ENCODE data around the gene TRIM17.

Gene TRIM17

DNA sequence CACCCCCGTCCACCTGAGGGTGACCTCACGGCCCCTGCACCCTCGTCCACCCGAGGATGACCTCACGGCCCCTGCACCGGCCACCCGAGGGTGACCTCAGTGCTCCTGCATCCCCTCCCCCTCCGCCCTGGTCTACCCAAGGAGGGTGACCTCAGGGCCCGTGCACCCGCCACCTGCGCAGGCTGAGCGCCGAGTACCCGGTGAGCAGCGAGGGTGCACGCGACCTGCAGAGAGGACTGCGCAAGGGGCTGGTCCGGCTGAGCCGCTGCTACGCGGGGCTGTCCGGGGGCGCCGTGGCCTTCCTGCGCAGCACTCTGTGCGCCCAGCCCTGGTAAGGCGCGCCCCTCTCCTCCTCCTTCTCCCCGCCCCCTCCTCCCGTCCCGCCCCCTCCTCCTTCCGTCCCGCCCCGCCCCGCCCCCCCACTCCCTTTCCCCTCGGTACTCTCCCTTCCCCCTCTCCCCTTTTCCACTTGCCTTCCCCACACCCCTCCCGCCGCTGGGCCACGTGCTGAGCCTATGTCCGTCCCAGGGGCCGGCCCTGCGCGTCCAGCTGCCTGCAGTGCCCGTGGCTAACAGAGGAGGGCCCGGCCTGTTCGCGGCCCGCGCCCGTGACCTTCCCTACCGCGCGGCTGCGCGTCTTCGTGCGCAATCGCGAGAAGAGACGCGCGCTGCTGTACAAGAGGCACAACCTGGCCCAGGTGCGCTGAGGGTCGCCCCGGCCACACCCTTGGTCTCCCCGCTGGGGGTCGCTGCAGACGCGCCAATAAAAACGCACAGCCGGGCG is 38.4 kb downstream of the TRIM17 start:
- DNase-seq: peak in 3 of 5 donors; percentile 18 to 51 (median 25)

- DNase-seq: no peak
Observed at GRCh38 chr1:228377664-228378089, 39.0 kb downstream of the TRIM17 start.

- DNase-seq: no peak
Observed at GRCh38 chr1:228376651-228377631, 39.7 kb downstream of the TRIM17 start.

GRCh38 chr1:228376262-228376628 is 40.4 kb downstream of the TRIM17 start:
- no peak for DNase-seq

DNA sequence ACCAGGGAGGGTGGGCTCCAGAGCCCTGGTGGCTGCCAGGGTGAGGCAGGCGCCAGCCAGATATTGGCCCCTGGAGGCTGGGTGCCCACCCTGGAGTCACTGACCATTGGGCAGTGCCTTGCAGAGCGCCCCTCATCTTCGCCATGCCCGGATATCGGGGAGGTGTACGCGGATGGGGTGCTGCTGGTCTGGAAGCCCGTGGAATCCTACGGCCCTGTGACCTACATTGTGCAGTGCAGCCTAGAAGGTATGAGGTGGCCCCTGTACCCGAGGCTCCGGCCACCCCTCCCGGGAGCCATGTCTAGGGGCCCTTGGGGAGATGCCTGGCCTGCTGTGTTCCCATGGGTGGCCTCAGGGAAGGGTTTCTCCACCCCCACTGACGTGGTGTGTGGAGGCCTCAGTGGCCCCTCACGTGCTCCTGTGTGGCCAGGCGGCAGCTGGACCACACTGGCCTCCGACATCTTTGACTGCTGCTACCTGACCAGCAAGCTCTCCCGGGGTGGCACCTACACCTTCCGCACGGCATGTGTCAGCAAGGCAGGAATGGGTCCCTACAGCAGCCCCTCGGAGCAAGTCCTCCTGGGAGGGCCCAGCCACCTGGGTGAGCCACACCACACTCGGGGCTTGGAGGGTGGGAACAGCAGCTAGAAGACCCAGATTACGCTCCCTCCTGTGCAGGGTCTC is 40.9 kb downstream of the TRIM17 start:
- DNase-seq: no peak

- DNase-seq: no peak
Observed at GRCh38 chr1:228374711-228375577, 41.7 kb downstream of the TRIM17 start.

GRCh38 chr1:228373681-228374571 is 42.7 kb downstream of the TRIM17 start:
- DNase-seq: no peak

DNA sequence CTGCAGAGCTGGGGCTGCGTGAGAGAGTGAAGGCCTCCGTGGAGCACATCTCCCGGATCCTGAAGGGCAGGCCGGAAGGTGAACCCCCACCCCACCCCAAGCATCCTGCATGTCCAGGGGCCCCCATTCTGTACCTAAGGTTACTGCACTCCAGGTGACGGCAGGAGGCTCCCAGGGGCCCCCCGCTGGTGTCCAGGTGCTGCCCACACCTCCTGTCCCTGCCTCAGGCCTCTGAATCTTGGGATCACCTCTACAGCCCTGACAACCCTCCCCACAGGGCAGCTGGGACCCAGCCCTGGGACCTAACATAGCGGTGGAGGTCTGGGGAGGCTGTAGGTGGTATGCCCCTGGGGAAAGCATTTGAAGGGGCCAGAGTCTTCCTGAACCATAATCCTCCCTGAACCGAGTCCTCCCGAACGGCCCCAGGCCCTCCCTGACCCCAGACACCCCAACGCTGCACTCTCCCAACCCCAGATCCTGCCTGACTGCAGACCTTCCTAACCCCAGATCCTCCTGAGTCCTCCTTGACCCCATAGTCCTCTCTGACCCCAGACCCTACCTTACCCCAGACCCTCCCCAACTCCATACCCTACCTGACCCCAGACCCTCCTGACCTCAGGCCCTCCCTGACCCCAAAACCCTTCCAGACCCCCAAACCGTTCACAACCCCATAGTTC is 43.5 kb downstream of the TRIM17 start:
- DNase-seq: no peak

- DNase-seq: no peak
Observed at GRCh38 chr1:228372183-228373003, 44.3 kb downstream of the TRIM17 start.

DNA sequence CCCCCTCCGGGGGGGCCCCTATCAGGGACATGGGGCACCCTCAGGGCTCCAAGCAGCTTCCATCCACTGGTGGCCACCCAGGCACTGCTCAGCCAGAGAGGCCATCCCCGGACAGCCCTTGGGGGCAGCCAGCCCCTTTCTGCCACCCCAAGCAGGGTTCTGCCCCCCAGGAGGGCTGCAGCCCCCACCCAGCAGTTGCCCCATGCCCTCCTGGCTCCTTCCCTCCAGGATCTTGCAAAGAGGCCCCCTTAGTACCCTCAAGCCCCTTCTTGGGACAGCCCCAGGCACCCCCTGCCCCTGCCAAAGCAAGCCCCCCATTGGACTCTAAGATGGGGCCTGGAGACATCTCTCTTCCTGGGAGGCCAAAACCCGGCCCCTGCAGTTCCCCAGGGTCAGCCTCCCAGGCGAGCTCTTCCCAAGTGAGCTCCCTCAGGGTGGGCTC is 44.9 kb downstream of the TRIM17 start:
- no peak for DNase-seq

GRCh38 chr1:228370941-228371740 is 45.5 kb downstream of the TRIM17 start:
- peak in 1 of 5 donors; percentile 9 for DNase-seq

DNA sequence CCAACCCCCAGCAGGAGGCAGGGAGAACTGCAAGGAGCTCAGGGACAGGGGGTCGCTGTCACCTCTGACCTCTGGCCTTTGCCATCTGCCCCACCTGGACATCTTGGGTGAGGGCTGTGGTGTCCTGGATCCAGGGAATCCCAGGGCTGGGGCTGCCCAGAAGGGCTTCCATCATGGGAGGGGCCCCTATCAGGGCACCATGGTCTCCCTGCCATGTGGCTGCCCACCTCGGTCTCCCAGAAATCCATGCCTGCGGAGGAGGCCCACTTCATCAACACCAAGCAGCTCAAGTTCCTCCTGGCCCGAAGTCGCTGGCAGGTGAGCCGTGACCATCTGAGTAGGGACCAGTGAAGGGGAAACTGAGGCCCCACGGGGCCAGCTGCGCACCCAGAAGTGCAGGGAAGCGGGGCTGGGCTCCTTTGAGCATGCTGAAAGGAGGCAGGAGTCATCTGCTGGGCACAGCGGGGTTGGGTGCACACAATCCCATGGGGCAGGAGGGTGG is 46.2 kb downstream of the TRIM17 start:
- DNase-seq: no peak

DNA sequence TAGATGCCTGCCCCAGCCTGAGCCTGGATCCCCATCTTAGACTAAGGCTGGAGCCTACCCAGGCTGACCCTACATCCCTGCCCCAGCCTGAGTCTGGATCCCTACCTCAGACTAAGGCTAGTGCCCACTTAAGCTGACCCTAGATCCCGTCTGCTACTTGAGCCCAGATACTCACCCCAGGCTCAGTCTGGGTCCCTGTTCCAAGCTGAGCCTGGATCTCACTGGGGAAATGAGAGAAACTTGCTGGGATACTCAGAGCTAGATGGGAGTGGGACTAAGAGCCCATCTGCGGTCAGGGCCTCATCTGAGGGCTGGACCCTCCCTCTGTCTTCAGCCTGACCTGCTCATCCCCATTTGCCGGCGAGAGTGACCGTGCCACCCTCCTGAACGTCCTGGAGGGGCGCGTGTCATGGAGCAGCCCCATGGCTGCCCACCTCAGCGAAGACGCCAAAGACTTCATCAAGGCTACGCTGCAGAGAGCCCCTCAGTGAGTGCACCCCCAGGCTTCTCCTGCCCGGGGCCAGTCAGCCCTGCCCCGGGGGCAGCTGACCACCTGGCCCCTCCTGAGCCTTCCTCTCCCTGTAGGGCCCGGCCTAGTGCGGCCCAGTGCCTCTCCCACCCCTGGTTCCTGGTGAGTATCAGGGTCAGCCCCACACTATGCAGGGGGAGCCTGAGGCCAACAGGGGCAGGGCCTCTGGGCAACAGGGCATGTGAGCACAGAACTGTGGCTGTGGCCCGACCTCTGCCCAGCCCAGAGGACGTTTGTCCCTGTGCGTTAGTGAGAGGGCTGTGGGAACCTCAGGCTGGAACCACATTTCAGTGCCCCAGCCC is 46.8 kb downstream of the TRIM17 start:
- no peak for DNase-seq

DNA sequence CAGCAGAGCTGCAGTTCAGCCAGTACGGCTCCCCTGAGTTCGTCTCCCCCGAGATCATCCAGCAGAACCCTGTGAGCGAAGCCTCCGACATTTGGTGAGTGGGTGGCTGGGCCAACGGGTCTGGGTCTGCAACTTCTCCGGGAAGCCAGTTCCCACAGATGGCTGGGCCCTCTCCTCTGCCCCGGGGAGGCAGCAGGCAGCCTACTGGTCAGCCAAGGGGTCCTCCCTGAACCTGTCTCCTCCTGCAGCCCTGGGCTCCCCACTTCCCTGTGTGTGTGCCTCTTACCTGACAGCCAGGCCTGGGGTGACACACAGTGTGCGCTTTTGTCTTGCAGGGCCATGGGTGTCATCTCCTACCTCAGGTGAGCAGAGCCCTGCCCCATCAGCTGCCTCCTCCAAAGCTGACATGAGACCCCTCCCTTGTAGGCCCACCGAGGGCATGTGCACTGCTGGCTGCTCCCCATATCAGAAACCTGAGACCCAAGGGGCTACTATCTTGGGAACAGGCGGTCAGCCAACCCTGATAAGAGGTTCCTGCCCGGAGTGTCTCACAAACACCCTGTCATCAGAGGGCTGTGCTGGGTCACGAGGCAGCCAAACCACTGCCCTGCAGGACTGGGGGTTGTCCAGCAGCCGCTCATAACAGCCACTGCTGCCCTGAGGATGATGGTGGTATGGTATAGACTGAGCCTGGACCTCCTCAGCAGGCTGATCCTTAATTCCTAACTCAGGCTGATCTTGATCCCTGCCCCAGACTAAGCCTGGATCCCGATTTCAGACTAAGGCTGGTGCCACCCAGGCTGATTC is 47.7 kb downstream of the TRIM17 start:
- peak in 1 of 5 donors; percentile 5 for DNase-seq

DNA sequence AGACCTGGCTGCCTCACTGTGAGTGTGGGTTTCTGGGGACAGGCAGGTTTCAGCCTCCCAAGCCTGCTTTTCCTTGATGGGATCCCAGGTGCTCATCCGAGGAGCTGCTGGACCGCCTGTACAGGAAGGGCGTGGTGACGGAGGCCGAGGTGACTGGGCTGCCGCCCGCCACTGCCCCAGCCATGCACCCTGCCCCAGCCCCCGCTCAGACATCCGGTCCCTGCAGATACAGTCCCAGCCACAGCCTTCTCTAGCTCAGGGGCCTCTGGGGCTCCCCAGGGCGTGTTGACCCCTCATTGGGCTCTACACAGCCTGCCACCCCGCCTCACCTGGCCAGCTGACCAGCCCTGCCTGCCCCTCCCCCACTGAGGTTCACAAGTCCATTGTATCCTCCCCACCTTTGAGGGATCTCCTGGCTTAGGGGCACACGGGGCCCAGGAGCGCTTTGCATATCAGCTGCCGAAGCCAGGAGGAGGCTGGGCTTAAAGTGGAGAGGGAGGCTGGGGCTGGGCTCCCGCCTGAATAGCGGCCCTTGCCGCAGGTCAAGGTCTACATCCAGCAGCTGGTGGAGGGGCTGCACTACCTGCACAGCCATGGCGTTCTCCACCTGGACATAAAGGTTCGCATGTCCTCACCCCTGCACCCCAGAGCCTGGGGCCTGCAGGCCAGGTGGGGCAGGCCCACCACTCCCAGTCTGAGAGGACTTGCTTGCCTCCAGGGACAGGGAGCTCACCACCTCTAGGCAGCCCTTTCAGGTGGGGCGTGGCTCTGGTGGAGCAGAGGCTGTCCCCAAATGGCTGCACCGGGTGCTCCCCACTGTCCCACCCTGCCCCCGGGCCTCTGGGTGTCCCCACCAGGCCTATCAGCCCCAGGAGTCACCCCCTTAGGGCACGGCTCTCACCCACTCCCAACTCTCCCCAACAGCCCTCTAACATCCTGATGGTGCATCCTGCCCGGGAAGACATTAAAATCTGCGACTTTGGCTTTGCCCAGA is 48.6 kb downstream of the TRIM17 start:
- no peak for DNase-seq
